CD14-positive monocyte (primary cell): Measurements from ENCODE around the gene SEC24A. TPM values are rescaled to one million over a fixed set of nuclear protein-coding genes. Genes with fewer than 3 reads are reported as not detected.

ENCODE experiments used
- DNase-seq, 3 donors: peaks; one replicate each; pipeline ENCODE4 v3.0.0-alpha.2; 2011 to 2022
- H2AFZ ChIP-seq: 2 replicates; pipeline ENCODE4 v1.6.0; 2012; ENCODE audit warnings: mild to moderate bottlenecking, low read depth, low read length, inconsistent platforms; ENCODE audit not compliant: insufficient read depth, poor library complexity, severe bottlenecking
- H3K27ac ChIP-seq, 2 donors: 1 replicate in 1 of 2; 2 replicates in 1 of 2; pipeline ENCODE4 v1.5.1; 2012 to 2013; ENCODE audit warnings: low read length in 2 of 2, control low read depth in 1 of 2, inconsistent platforms in 1 of 2, low read depth in 1 of 2, mild to moderate bottlenecking in 1 of 2
- H3K27me3 ChIP-seq, 2 donors: one replicate each; pipeline versions ENCODE4 v1.6.0 to v1.6.1; 2011 to 2013; ENCODE audit warnings: low read length in 2 of 2; ENCODE audit not compliant: control insufficient read depth in 2 of 2, insufficient read depth in 2 of 2
- H3K36me3 ChIP-seq, 2 donors: replicated peaks in 1 of 2; 1 replicate in 1 of 2; 2 replicates in 1 of 2; pipeline versions ENCODE4 v1.5.1 to v1.6.1; 2012 to 2013; ENCODE audit warnings: low read length in 2 of 2, control low read depth in 1 of 2, inconsistent platforms in 1 of 2, mild to moderate bottlenecking in 1 of 2; ENCODE audit not compliant: insufficient read depth in 2 of 2, control insufficient read depth in 1 of 2
- H3K4me1 ChIP-seq, 2 donors: 1 replicate in 1 of 2; 2 replicates in 1 of 2; pipeline versions ENCODE4 v1.5.1 to v1.6.1; 2012 to 2013; ENCODE audit warnings: low read length in 2 of 2, control low read depth in 1 of 2, inconsistent platforms in 1 of 2, mild to moderate bottlenecking in 1 of 2, moderate library complexity in 1 of 2; ENCODE audit not compliant: insufficient read depth in 2 of 2, control insufficient read depth in 1 of 2
- H3K4me2 ChIP-seq: replicated peaks from 2 replicates; pipeline ENCODE3; 2012; ENCODE audit warnings: low read length, moderate library complexity, mild to moderate bottlenecking; ENCODE audit not compliant: poor library complexity, severe bottlenecking; ENCODE audit errors: extremely low read depth
- H3K4me3 ChIP-seq, 3 experiments: fragments of 200-600 bp in 1 of 3; sonication (generic) in 1 of 3; replicated peaks in 1 of 3; 1 replicate in 2 of 3; 2 replicates in 1 of 3; pipeline ENCODE4 v1.5.1; 2011 to 2013; ENCODE audit warnings: low read length in 3 of 3, mild to moderate bottlenecking in 3 of 3, control low read depth in 2 of 3, low read depth in 2 of 3, inconsistent platforms in 1 of 3, moderate library complexity in 1 of 3
- H3K79me2 ChIP-seq: 2 replicates; pipeline ENCODE4 v1.6.0; 2012; ENCODE audit warnings: mild to moderate bottlenecking, control low read depth, inconsistent platforms, low read length, moderate library complexity; ENCODE audit not compliant: insufficient read depth
- H3K9ac ChIP-seq: 2 replicates; pipeline ENCODE4 v1.6.0; 2017; ENCODE audit warnings: low read length, mild to moderate bottlenecking; ENCODE audit not compliant: insufficient read depth, poor library complexity, severe bottlenecking
- H3K9me3 ChIP-seq, 2 donors: replicated peaks in 1 of 2; 1 replicate in 1 of 2; 2 replicates in 1 of 2; pipeline versions ENCODE4 v1.5.1 to v1.6.1; 2012 to 2013; ENCODE audit warnings: low read length in 2 of 2, control low read depth in 1 of 2; ENCODE audit not compliant: control insufficient read depth in 1 of 2, insufficient read depth in 1 of 2
- H4K20me1 ChIP-seq: 2 replicates; pipeline ENCODE4 v1.6.0; 2012; ENCODE audit warnings: mild to moderate bottlenecking, low read length, control low read depth, moderate library complexity; ENCODE audit not compliant: insufficient read depth
- H3K27ac Mint-ChIP-seq, 7 donors: one replicate each; pipeline ENCODE4 v1.8.0; 2020; ENCODE audit warnings: mild to moderate bottlenecking in 7 of 7, mixed read lengths in 7 of 7, moderate library complexity in 6 of 7, inconsistent platforms in 2 of 7
- H3K27me3 Mint-ChIP-seq, 3 donors: one replicate each; pipeline ENCODE4 v1.8.0; 2021 to 2022; ENCODE audit warnings: low read depth in 3 of 3, mild to moderate bottlenecking in 3 of 3, mixed read lengths in 3 of 3, moderate library complexity in 3 of 3, inconsistent platforms in 1 of 3
- H3K36me3 Mint-ChIP-seq, 2 donors: one replicate each; pipeline ENCODE4 v1.8.0; 2020; ENCODE audit warnings: mixed read lengths in 2 of 2, inconsistent platforms in 1 of 2, mild to moderate bottlenecking in 1 of 2
- H3K4me1 Mint-ChIP-seq: one replicate; pipeline ENCODE4 v1.8.0; 2020; ENCODE audit warnings: mild to moderate bottlenecking, mixed read lengths
- H3K4me3 Mint-ChIP-seq, 2 donors: one replicate each; pipeline ENCODE4 v1.8.0; 2020; ENCODE audit warnings: mild to moderate bottlenecking in 2 of 2, mixed read lengths in 2 of 2, moderate library complexity in 1 of 2
- H3K9me3 Mint-ChIP-seq, 7 donors: one replicate each; pipeline ENCODE4 v1.8.0; 2020 to 2022; ENCODE audit warnings: mixed read lengths in 7 of 7, mild to moderate bottlenecking in 6 of 7, moderate library complexity in 6 of 7, inconsistent platforms in 2 of 7
- CTCF ChIP-seq: fragments of 200-600 bp; IDR thresholded peaks from one replicate; pipeline ENCODE4 v1.8.0; 2022; ENCODE audit warnings: antibody characterized with exemption, mild to moderate bottlenecking
- WGBS: methylation state at CpG from one replicate; pipeline ENCODE4 v1.1.5; 2013; ENCODE audit warnings: missing lambda C conversion rate; ENCODE audit not compliant: insufficient coverage; 5-methylcytosine and 5-hydroxymethylcytosine counted together
- intact Hi-C, 2 donors: fragments of 100-400 bp; cut with micrococcal nuclease; formaldehyde crosslinking; loops; one replicate each; pipeline versions ENCODE4 v1.15.0 to v1.15.1; 2023
- polyA plus RNA-seq, 3 donors: library from polyadenylated mRNA; depleted of rRNA in 1 of 3; unstranded in 2 of 3; stranded (reverse) in 1 of 3; fragments of 300-500 nt in 2 of 3; fragments of >200 nt in 1 of 3; fragmentation: Illumina TruSeq in 2 of 3; gene quantifications; 1 replicate in 2 of 3; 2 replicates in 1 of 3; pipeline ENCODE4 v1.2.3, GENCODE V29; 2012 to 2021

The SEC24A gene
- polyA plus RNA-seq, 3 donors: 4.9 to 8.5 (median 7.7) TPM

GRCh38 chr5:134738133-134738962 is 89.8 kb downstream of the SEC24A start, which contains the start of gene CAMLG:
Gene CAMLG, plus strand, starts transcription at chr5:134738548. Its CDS starts 73 bp downstream, at chr5:134738621.
- peak within 1 kb of the TSS; percentile 91 for H3K9ac ChIP-seq
- Mint-ChIP-seq H3K4me1 (peaks cover 31% of the 10 kb centered on the region), H3K4me3 (peak within 1 kb of the TSS; percentile 96 to 98), H3K27ac (peak within 1 kb of the TSS; percentile 94 to 98 (median 97)), H3K9me3 (peaks cover 0 to 6% (median 0%) of the 10 kb centered on the region in 7 donors), H3K36me3 (peaks cover 5 to 7% of the 10 kb centered on the region in 2 donors), H3K27me3 (no peaks in the 10 kb centered on the region)
- DNase-seq: peak; percentile 98 to 99 (median 98)
- H3K27me3 ChIP-seq: no peaks in the 10 kb centered on the region
- WGBS: 0% methylated on average over 66 of the region's 66 CpGs
- no peaks in the 10 kb centered on the region for H3K9me3 ChIP-seq
- intact Hi-C loops: loop anchor here (1.0 to 10.0 kb wide), 5 partner anchors 20 to 166 kb away; partner anchors contain the start of genes DDX46 (in 1 of the 2), PCBD2 (in 1 of the 2), SEC24A (in 1 of the 2) and TXNDC15 (in 1 of the 2)
- peak; percentile 76 for TF ChIP-seq CTCF
- H3K4me1 ChIP-seq: peaks cover 39 to 43% of the 10 kb centered on the region in 2 donors
- H4K20me1 ChIP-seq: no peaks in the 10 kb centered on the region
- H3K4me3 ChIP-seq: peak within 1 kb of the TSS; percentile 90 to 96 (median 91)
- H3K4me2 ChIP-seq: peak within 1 kb of the TSS; percentile 90
- peak within 1 kb of the TSS; percentile 92 to 94 for H3K27ac ChIP-seq
- H3K79me2 ChIP-seq: peaks cover 28% of the 10 kb centered on the region
- peak within 1 kb of the TSS; percentile 92 for H2AFZ ChIP-seq
- peaks cover 0 to 14% of the 10 kb centered on the region in 2 donors for H3K36me3 ChIP-seq

- H3K27ac ChIP-seq: peak overlapping the region; percentile 92 to 94
- H3K4me1 ChIP-seq: peaks cover 39 to 43% of the 10 kb centered on the region in 2 donors
- H2AFZ ChIP-seq: peak overlapping the region; percentile 92
- H3K4me3 ChIP-seq: peak overlapping the region; percentile 90 to 96 (median 91)
- peaks cover 3 to 17% of the 10 kb centered on the region in 2 donors for H3K36me3 ChIP-seq
- Mint-ChIP-seq H3K27me3 (no peaks in the 10 kb centered on the region), H3K4me1 (peaks cover 31% of the 10 kb centered on the region), H3K4me3 (peak overlapping the region; percentile 96 to 98), H3K9me3 (peaks cover 0 to 6% (median 0%) of the 10 kb centered on the region in 7 donors), H3K36me3 (peaks cover 9 to 10% of the 10 kb centered on the region in 2 donors), H3K27ac (peak overlapping the region; percentile 94 to 98 (median 97))
- peaks cover 28% of the 10 kb centered on the region for H3K79me2 ChIP-seq
- DNase-seq: peak; percentile 13 to 31 (median 17)
- H3K27me3 ChIP-seq: no peaks in the 10 kb centered on the region
- no peaks in the 10 kb centered on the region for H3K9me3 ChIP-seq
- 0% methylated on average over 11 of the region's 21 CpGs for WGBS
- peak overlapping the region; percentile 91 for H3K9ac ChIP-seq
- TF ChIP-seq CTCF: no peak
- H3K4me2 ChIP-seq: peak overlapping the region; percentile 90
- intact Hi-C loops: loop anchor here (1.0 to 10.0 kb wide), 5 partner anchors 19 to 166 kb away; partner anchors contain the start of genes DDX46 (in 1 of the 2), PCBD2 (in 1 of the 2), SEC24A (in 1 of the 2) and TXNDC15 (in 1 of the 2)
- no peaks in the 10 kb centered on the region for H4K20me1 ChIP-seq
Observed at GRCh38 chr5:134738963-134739661, 90.5 kb downstream of the SEC24A start.
